Testis (tissue), 3 donors: ENCODE data around the gene SHISAL1. TPM values are rescaled to one million over a fixed set of nuclear protein-coding genes. Genes with fewer than 3 reads are reported as not detected.

Experiments
- DNase-seq: peaks from one replicate; pipeline ENCODE4 v3.0.0-alpha.2; 2019
- H3K27ac ChIP-seq, 2 donors: fragments of 200-600 bp; sonication (generic); one replicate each; pipeline ENCODE4 v1.5.1; 2019
- H3K27me3 ChIP-seq: fragments of 200-600 bp; sonication (generic); one replicate; pipeline ENCODE4 v1.5.1; 2019
- H3K36me3 ChIP-seq: fragments of 200-600 bp; sonication (generic); one replicate; pipeline ENCODE4 v1.5.1; 2017; ENCODE audit warnings: low read depth; ENCODE audit errors: missing control alignments
- H3K4me1 ChIP-seq: fragments of 200-600 bp; sonication (generic); one replicate; pipeline ENCODE4 v1.5.1; 2019
- H3K4me3 ChIP-seq, 2 donors: fragments of 200-600 bp; sonication (generic); one replicate each; pipeline ENCODE4 v1.5.1; 2017 to 2019
- H3K9me3 ChIP-seq: fragments of 200-600 bp; sonication (generic); one replicate; pipeline ENCODE4 v1.5.1; 2017
- CTCF ChIP-seq, 3 experiments: fragments of 450-650 bp in 2 of 3; fragments of 200-600 bp in 1 of 3; sonication (generic) in 1 of 3; IDR thresholded peaks; one replicate each; pipeline ENCODE4 v1.5.1; 2016 to 2019; ENCODE audit warnings: antibody characterized with exemption in 3 of 3, mild to moderate bottlenecking in 2 of 3, moderate library complexity in 1 of 3
- POLR2A ChIP-seq: fragments of 450-650 bp; IDR thresholded peaks from one replicate; pipeline ENCODE4 v1.6.1; 2017; ENCODE audit warnings: antibody characterized with exemption, mild to moderate bottlenecking, moderate library complexity
- WGBS, 2 donors: methylation state at CpG; one replicate each; pipeline ENCODE4 v1.1.5; 2018; 5-methylcytosine and 5-hydroxymethylcytosine counted together
- intact Hi-C: fragments of 100-400 bp; cut with DNase I; formaldehyde crosslinking; loops from one replicate; pipeline ENCODE4 v1.15.1; 2023; ENCODE audit warnings: low total_unique reads
- polyA plus RNA-seq: library from polyadenylated mRNA; stranded (reverse); fragments of 350-450 nt; fragmentation: Illumina TruSeq; extraction: RNeasy Lipid Tissue Mini Kit (QIAGEN cat#74804); gene quantifications from one replicate; pipeline ENCODE4 v1.2.3, GENCODE V29; 2014; ENCODE audit warnings: low read depth, low replicate concordance; ENCODE audit not compliant: insufficient read depth
- total RNA-seq, 2 donors: library from RNA; depleted of rRNA; stranded (reverse); fragments of >200 nt; gene quantifications; one replicate each; pipeline ENCODE4 v1.2.3, GENCODE V29; 2016

Gene SHISAL1
- total and polyA plus RNA-seq, 3 donors from 2014 or later: 3.0 to 3.9 (median 3.1) TPM

- H3K27ac ChIP-seq: no peak overlapping the region
- H3K4me3 ChIP-seq: no peak overlapping the region
- 79 to 86% methylated on average over 14 to 17 of the region's 17 CpGs for WGBS, 2 donors
- intact Hi-C loops: no loop called here
- no peaks in the 10 kb centered on the region for H3K9me3 ChIP-seq
- DNase-seq: peak; percentile 50
- no peaks in the 10 kb centered on the region for H3K4me1 ChIP-seq
- no peaks in the 10 kb centered on the region for H3K36me3 ChIP-seq
- TF ChIP-seq CTCF (IDR thresholded peaks at IDR 0.05) (no peak), POLR2A (no peak)
- no peaks in the 10 kb centered on the region for H3K27me3 ChIP-seq
Measured at GRCh38 chr22:44200855-44201550, 111.7 kb downstream of the SHISAL1 start.

- WGBS, 2 donors: 87 to 98% methylated on average over 6 of the region's 6 CpGs
- intact Hi-C loops: no loop called here
- DNase-seq: no peak
- TF ChIP-seq POLR2A (no peak), CTCF (IDR thresholded peaks at IDR 0.05) (no peak)
- H3K4me1 ChIP-seq: no peaks in the 10 kb centered on the region
- H3K9me3 ChIP-seq: no peaks in the 10 kb centered on the region
- H3K4me3 ChIP-seq: no peak overlapping the region
- no peaks in the 10 kb centered on the region for H3K36me3 ChIP-seq
- H3K27me3 ChIP-seq: no peaks in the 10 kb centered on the region
- no peak overlapping the region for H3K27ac ChIP-seq
Measured at GRCh38 chr22:44200451-44200850, 112.3 kb downstream of the SHISAL1 start.

- TF ChIP-seq POLR2A (no peak), CTCF (IDR thresholded peaks at IDR 0.05) (no peak)
- no peak for DNase-seq
- no peaks in the 10 kb centered on the region for H3K4me1 ChIP-seq
- no peak overlapping the region for H3K27ac ChIP-seq
- no peaks in the 10 kb centered on the region for H3K36me3 ChIP-seq
- H3K27me3 ChIP-seq: no peaks in the 10 kb centered on the region
- H3K4me3 ChIP-seq: no peak overlapping the region
- H3K9me3 ChIP-seq: no peaks in the 10 kb centered on the region
- intact Hi-C loops: no loop called here
- WGBS, 2 donors: 90 to 100% methylated on average over 2 to 5 of the region's 5 CpGs
Measured at GRCh38 chr22:44199866-44200265, 112.9 kb downstream of the SHISAL1 start.

- DNase-seq: no peak
- Histone ChIP-seq H3K4me1 (no peaks in the 10 kb centered on the region), H3K27me3 (no peaks in the 10 kb centered on the region), H3K4me3 (no peak overlapping the region), H3K27ac (no peak overlapping the region), H3K9me3 (no peaks in the 10 kb centered on the region), H3K36me3 (no peaks in the 10 kb centered on the region)
- WGBS, 2 donors: 86 to 98% methylated on average over 2 of the region's 2 CpGs
- intact Hi-C loops: no loop called here
- TF ChIP-seq POLR2A (no peak), CTCF (IDR thresholded peaks at IDR 0.05) (no peak)
Measured at GRCh38 chr22:44199164-44199563, 113.6 kb downstream of the SHISAL1 start.

- intact Hi-C loops: no loop called here
- no peak overlapping the region for H3K4me3 ChIP-seq
- 92 to 94% methylated on average over 2 of the region's 2 CpGs for WGBS, 2 donors
- no peak overlapping the region for H3K27ac ChIP-seq
- no peak for DNase-seq
- TF ChIP-seq POLR2A (no peak), CTCF (IDR thresholded peaks at IDR 0.05) (no peak)
- H3K9me3 ChIP-seq: no peaks in the 10 kb centered on the region
- no peaks in the 10 kb centered on the region for H3K27me3 ChIP-seq
- H3K36me3 ChIP-seq: no peaks in the 10 kb centered on the region
- H3K4me1 ChIP-seq: no peaks in the 10 kb centered on the region
Measured at GRCh38 chr22:44197271-44197670, 115.5 kb downstream of the SHISAL1 start.
